Uterus (tissue), 4 donors: ENCODE measurements around the gene CHRNA10. TPM values are rescaled to one million over a fixed set of nuclear protein-coding genes. Genes with fewer than 3 reads are reported as not detected.

Experiments used
- DNase-seq, 2 donors: peaks; one replicate each; pipeline ENCODE4 v3.0.0-alpha.2; 2019 to 2020
- H3K27ac ChIP-seq, 2 donors: fragments of 200-600 bp; sonication (generic); 1 replicate in 1 of 2; 2 replicates in 1 of 2; pipeline ENCODE4 v1.5.1; 2016 to 2018
- H3K27me3 ChIP-seq, 2 donors: fragments of 200-600 bp; sonication (generic); one replicate each; pipeline ENCODE4 v1.5.1; 2018 to 2019; ENCODE audit warnings: control low read depth in 1 of 2
- H3K36me3 ChIP-seq, 2 donors: fragments of 200-600 bp; sonication (generic); one replicate each; pipeline ENCODE4 v1.5.1; 2019; ENCODE audit warnings: control low read depth in 1 of 2
- H3K4me1 ChIP-seq, 2 donors: fragments of 200-600 bp; sonication (generic); one replicate each; pipeline ENCODE4 v1.5.1; 2018 to 2019; ENCODE audit warnings: control low read depth in 1 of 2
- H3K4me3 ChIP-seq, 2 donors: fragments of 200-600 bp; sonication (generic); 1 replicate in 1 of 2; 2 replicates in 1 of 2; pipeline ENCODE4 v1.5.1; 2018 to 2019; ENCODE audit warnings: mild to moderate bottlenecking in 1 of 2
- H3K9me3 ChIP-seq, 2 donors: fragments of 200-600 bp; sonication (generic); one replicate each; pipeline ENCODE4 v1.5.1; 2019; ENCODE audit warnings: control low read depth in 1 of 2
- CTCF ChIP-seq, 4 experiments: fragments of 200-600 bp in 2 of 4; fragments of 450-650 bp in 2 of 4; sonication (generic) in 2 of 4; IDR thresholded peaks; one replicate each; pipeline ENCODE4 v1.5.1; 2016 to 2019; ENCODE audit warnings: antibody characterized with exemption in 4 of 4, mild to moderate bottlenecking in 2 of 4, moderate library complexity in 1 of 4
- POLR2A ChIP-seq, 2 donors: fragments of 450-650 bp; IDR thresholded peaks; one replicate each; pipeline ENCODE4 v1.6.1; 2016; ENCODE audit warnings: antibody characterized with exemption in 2 of 2, mild to moderate bottlenecking in 1 of 2, moderate library complexity in 1 of 2
- intact Hi-C: fragments of 100-400 bp; cut with DNase I; formaldehyde crosslinking; loops from one replicate; pipeline ENCODE4 v1.15.1; 2023; ENCODE audit warnings: low total_unique reads
- total RNA-seq, 4 donors: library from RNA; depleted of rRNA in 3 of 4; stranded (reverse); fragments of >200 nt in 3 of 4; gene quantifications; one replicate each; pipeline versions ENCODE4 v1.1.0 to v1.2.4, GENCODE V29; 2014 to 2023
- donor health status: DM: yes; HTN: yes; CAD: no.

CHRNA10 gene
- total RNA-seq, 4 donors from 2014 or later, result 0.76 to 2.2 TPM; not detected in 2

- intact Hi-C loops, result no loop called here
- Histone ChIP-seq H3K27me3 (no peaks in the 10 kb centered on the region), H3K9me3 (no peaks in the 10 kb centered on the region), H3K36me3 (no peaks in the 10 kb centered on the region), H3K4me3 (no peak overlapping the region), H3K4me1 (no peaks in the 10 kb centered on the region), H3K27ac (no peak overlapping the region)
- no peak for TF ChIP-seq CTCF (IDR thresholded peaks at IDR 0.05)
- no peak for TF ChIP-seq POLR2A (IDR thresholded peaks at IDR 0.05)
- no peak for DNase-seq
These were observed 32.2 kb upstream of the CHRNA10 start for GRCh38 chr11:3703383-3703782.

GRCh38 chr11:3700910-3701309 is 29.7 kb upstream of the CHRNA10 start:
- Histone ChIP-seq H3K4me1 (no peaks in the 10 kb centered on the region), H3K4me3 (no peak overlapping the region), H3K27ac (no peak overlapping the region), H3K36me3 (no peaks in the 10 kb centered on the region), H3K9me3 (no peaks in the 10 kb centered on the region), H3K27me3 (no peaks in the 10 kb centered on the region)
- DNase-seq, result no peak
- TF ChIP-seq POLR2A (IDR thresholded peaks at IDR 0.05) (no peak), CTCF (IDR thresholded peaks at IDR 0.05) (no peak)
- intact Hi-C loops, result no loop called here

- TF ChIP-seq CTCF (IDR thresholded peaks at IDR 0.05) (no peak), POLR2A (IDR thresholded peaks at IDR 0.05) (no peak)
- Histone ChIP-seq H3K4me1 (no peaks in the 10 kb centered on the region), H3K4me3 (no peak overlapping the region), H3K27ac (no peak overlapping the region), H3K9me3 (no peaks in the 10 kb centered on the region), H3K27me3 (no peaks in the 10 kb centered on the region), H3K36me3 (no peaks in the 10 kb centered on the region)
- intact Hi-C loops, result no loop called here
- DNase-seq, result no peak
These were observed 29.2 kb upstream of the CHRNA10 start for GRCh38 chr11:3700410-3700809.

DNA sequence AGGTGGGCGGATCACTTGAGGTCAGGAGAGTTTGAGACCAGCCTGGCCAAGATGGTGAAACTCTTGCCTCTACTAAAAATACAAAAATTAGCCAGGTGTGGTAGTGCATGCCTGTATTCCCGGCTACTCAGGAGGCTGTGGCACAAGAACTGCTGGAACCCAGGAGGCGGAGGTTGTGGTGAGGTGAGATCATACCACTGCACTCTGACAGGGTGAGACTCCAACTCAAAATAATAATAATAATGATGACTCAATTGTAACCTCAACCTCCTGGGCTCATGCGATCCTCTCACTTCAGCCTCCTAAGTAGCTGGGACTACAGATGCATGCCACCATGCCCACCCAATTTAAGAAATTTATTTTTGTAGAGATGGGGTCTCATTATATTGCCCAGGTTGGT is 15.6 kb upstream of the CHRNA10 start:
- Histone ChIP-seq H3K27me3 (no peaks in the 10 kb centered on the region), H3K4me1 (no peaks in the 10 kb centered on the region), H3K9me3 (no peaks in the 10 kb centered on the region), H3K4me3 (no peak overlapping the region), H3K27ac (no peak overlapping the region), H3K36me3 (no peaks in the 10 kb centered on the region)
- DNase-seq, result no peak
- TF ChIP-seq CTCF (IDR thresholded peaks at IDR 0.05) (no peak), POLR2A (IDR thresholded peaks at IDR 0.05) (no peak)
- intact Hi-C loops, result no loop called here

DNA sequence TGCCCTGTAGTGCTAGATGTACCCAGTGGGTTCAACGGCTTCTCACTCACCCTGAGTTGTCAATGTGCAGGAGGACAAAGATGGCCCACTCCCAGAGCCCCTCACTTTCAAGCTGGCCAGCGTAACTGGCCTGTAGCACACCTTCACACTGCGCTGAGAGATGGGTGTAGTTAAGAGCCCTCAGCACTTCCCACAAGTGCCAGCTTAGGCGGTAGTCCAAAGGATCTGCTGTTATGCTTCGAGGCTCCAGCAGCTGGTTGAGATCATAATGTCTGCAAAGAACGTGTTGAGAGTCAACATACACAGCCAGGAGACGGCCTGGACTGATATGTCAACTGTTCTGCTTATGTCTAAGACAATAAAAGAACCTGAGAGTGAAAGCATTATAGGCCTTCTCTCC is 14.7 kb upstream of the CHRNA10 start:
- TF ChIP-seq CTCF (IDR thresholded peaks at IDR 0.05) (no peak), POLR2A (IDR thresholded peaks at IDR 0.05) (no peak)
- intact Hi-C loops, result no loop called here
- Histone ChIP-seq H3K27ac (no peak overlapping the region), H3K4me3 (no peak overlapping the region), H3K4me1 (no peaks in the 10 kb centered on the region), H3K27me3 (no peaks in the 10 kb centered on the region), H3K9me3 (no peaks in the 10 kb centered on the region), H3K36me3 (no peaks in the 10 kb centered on the region)
- DNase-seq, result no peak
